Keratinocyte (primary cell): ENCODE measurements around the gene LRRN4. TPM values are rescaled to one million over a fixed set of nuclear protein-coding genes. Genes with fewer than 3 reads are reported as not detected.
"Not testable (repeated sequence)": the region's sequence is repeated elsewhere in the genome, so short reads cannot be mapped to it uniquely, and the experiment has no call there.

Experiments used
- DNase-seq: peaks from one replicate; pipeline ENCODE4 v3.0.0-alpha.2; 2011; ENCODE audit warnings: low read depth, missing footprints, low spot score
- FAIRE-seq: peaks from 2 replicates; lab custom pipeline; 2011; peaks lifted over from hg19 to GRCh38; lab: Jason Lieb, UNC
- H2AFZ ChIP-seq: 2 replicates; pipeline ENCODE4 v1.6.0; 2012; ENCODE audit warnings: low read length, control low read depth, inconsistent platforms; ENCODE audit not compliant: control insufficient read depth
- H3K27ac ChIP-seq: 2 replicates; pipeline ENCODE4 v1.5.1; 2011; ENCODE audit warnings: low read length; ENCODE audit not compliant: control insufficient read depth, insufficient read depth
- H3K27me3 ChIP-seq: 3 replicates; pipeline ENCODE4 v1.6.0; 2011; ENCODE audit warnings: low read length; ENCODE audit not compliant: control insufficient read depth, insufficient read depth; ENCODE audit errors: extremely low read depth
- H3K36me3 ChIP-seq, 2 experiments: 2 replicates in 1 of 2; 3 replicates in 1 of 2; pipeline ENCODE4 v1.5.1; 2011; ENCODE audit warnings: low read length in 2 of 2, mild to moderate bottlenecking in 1 of 2; ENCODE audit not compliant: control insufficient read depth in 2 of 2, insufficient read depth in 2 of 2; ENCODE audit errors: extremely low read depth in 1 of 2
- H3K4me1 ChIP-seq: 3 replicates; pipeline ENCODE4 v1.5.1; 2011; ENCODE audit warnings: low read length; ENCODE audit not compliant: control insufficient read depth, insufficient read depth; ENCODE audit errors: extremely low read depth
- H3K4me2 ChIP-seq: 3 replicates; pipeline ENCODE4 v1.6.0; 2011; ENCODE audit warnings: low read depth, low read length; ENCODE audit not compliant: control insufficient read depth, insufficient read depth; ENCODE audit errors: extremely low read depth
- H3K4me3 ChIP-seq, 3 experiments: fragments of 200-600 bp in 1 of 3; sonication (generic) in 1 of 3; 2 replicates in 2 of 3; 3 replicates in 1 of 3; pipeline ENCODE4 v1.5.1; 2011 to 2016; ENCODE audit warnings: low read length in 3 of 3, mild to moderate bottlenecking in 3 of 3, control low read depth in 2 of 3, inconsistent platforms in 1 of 3, low read depth in 1 of 3, mixed read lengths in 1 of 3, mixed run types in 1 of 3, moderate library complexity in 1 of 3; ENCODE audit not compliant: control insufficient read depth in 2 of 3, insufficient read depth in 2 of 3; ENCODE audit errors: extremely low read depth in 1 of 3
- H3K79me2 ChIP-seq: 2 replicates; pipeline ENCODE4 v1.6.0; 2012; ENCODE audit warnings: low read length; ENCODE audit not compliant: control insufficient read depth, insufficient read depth
- H3K9ac ChIP-seq: 3 replicates; pipeline ENCODE4 v1.6.0; 2011; ENCODE audit warnings: low read length; ENCODE audit not compliant: control insufficient read depth, insufficient read depth; ENCODE audit errors: extremely low read depth
- H3K9me1 ChIP-seq: 3 replicates; pipeline ENCODE4 v1.6.0; 2011; ENCODE audit warnings: low read length; ENCODE audit not compliant: control insufficient read depth, insufficient read depth; ENCODE audit errors: extremely low read depth
- H3K9me3 ChIP-seq: 2 replicates; pipeline ENCODE4 v1.5.1; 2012; ENCODE audit warnings: low read depth, low read length; ENCODE audit not compliant: control insufficient read depth
- H4K20me1 ChIP-seq: 3 replicates; pipeline ENCODE4 v1.6.0; 2011; ENCODE audit warnings: low read length; ENCODE audit not compliant: control insufficient read depth, insufficient read depth; ENCODE audit errors: extremely low read depth
- CTCF ChIP-seq, 3 experiments: IDR thresholded peaks in 1 of 3; conservative IDR thresholded peaks in 1 of 3; optimal IDR thresholded peaks in 1 of 3; 2 replicates in 2 of 3; 3 replicates in 1 of 3; pipeline versions ENCODE3 to v1.5.1; 2011; ENCODE audit warnings: low read length in 3 of 3, mild to moderate bottlenecking in 3 of 3, moderate library complexity in 2 of 3, control low read depth in 1 of 3, inconsistent platforms in 1 of 3; ENCODE audit not compliant: insufficient read depth in 2 of 3; ENCODE audit errors: extremely low read depth in 1 of 3
- EZH2 ChIP-seq: IDR thresholded peaks from one replicate; pipeline ENCODE4 v1.6.1; 2012; ENCODE audit warnings: inconsistent platforms, mild to moderate bottlenecking, low read length, moderate library complexity
- dilution Hi-C: fragments of 300-500 bp; cut with MboI; formaldehyde crosslinking; loops from one replicate; pipeline ENCODE4 v1.7.0; 2020; ENCODE audit warnings: low sequenced_read_pairs; ENCODE audit not compliant: extremely low pct_ligation_motif_present
- polyA plus RNA-seq, 5 experiments: library from polyadenylated mRNA; depleted of rRNA in 3 of 5; stranded (reverse) in 3 of 5; stranded (forward) in 1 of 5; unstranded in 1 of 5; fragments of >200 nt; gene quantifications; 1 replicate in 1 of 5; 2 replicates in 3 of 5; 3 replicates in 1 of 5; pipeline versions ENCODE4 v1.2.1 to v1.2.3, GENCODE V29; 2011 to 2012; ENCODE audit warnings: missing spikeins in 2 of 5, low read depth in 1 of 5, low replicate concordance in 1 of 5

Gene LRRN4
- polyA plus RNA-seq, 1 donor (not counting 4 experiments of a cell fraction or from before 2014, with no cell fraction given) = 0.14 TPM

DNA sequence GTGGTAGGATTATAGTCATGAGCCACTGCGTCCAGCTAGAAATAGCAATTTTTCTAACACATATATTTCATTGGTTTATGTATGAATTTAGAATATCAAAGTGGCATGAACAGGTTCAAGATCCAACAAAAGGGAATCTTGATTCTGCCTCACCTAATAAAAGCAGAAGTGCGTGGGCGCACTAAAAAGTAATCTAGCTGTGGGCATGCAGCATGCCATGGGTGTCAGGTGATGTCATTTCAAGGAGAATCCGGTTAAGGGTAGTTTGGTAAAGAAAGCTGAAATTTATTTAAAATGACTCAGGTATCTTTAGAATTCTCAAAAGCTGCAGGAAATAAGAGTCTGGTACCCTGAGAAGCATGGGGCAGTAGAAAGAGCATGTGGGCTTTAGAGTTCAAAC is 17.6 kb downstream of the LRRN4 start:
- Histone ChIP-seq H3K27ac (no peak overlapping the region), H3K27me3 (no peaks in the 10 kb centered on the region), H3K9me3 (no peaks in the 10 kb centered on the region), H2AFZ (no peak overlapping the region), H3K36me3 (peaks cover 17 to 32% of the 10 kb centered on the region in 2 experiments), H3K4me3 (no peak overlapping the region), H3K9ac (no peak overlapping the region), H3K79me2 (no peaks in the 10 kb centered on the region), H3K4me1 (no peaks in the 10 kb centered on the region), H3K4me2 (no peak overlapping the region), H3K9me1 (no peaks in the 10 kb centered on the region), H4K20me1 (no peaks in the 10 kb centered on the region)
- dilution Hi-C loops = no loop called here
- TF ChIP-seq CTCF (optimal IDR thresholded peaks at IDR 0.05 in 1 of 3, IDR thresholded peaks at IDR 0.05 in 1 of 3, conservative IDR thresholded peaks at IDR 0.05 in 1 of 3; ENCODE audit: extremely low read depth in 1 of 3, insufficient read depth in 2 of 3, low read length in 3 of 3) (no peak), EZH2 (no peak)
- no peak for FAIRE-seq
- no peak for DNase-seq

- no peak overlapping the region for H3K27ac ChIP-seq
- H3K9me3 ChIP-seq = no peaks in the 10 kb centered on the region
- H3K36me3 ChIP-seq = peaks cover 13 to 29% of the 10 kb centered on the region in 2 experiments
- DNase-seq = no peak
- no peaks in the 10 kb centered on the region for H3K4me1 ChIP-seq
- dilution Hi-C loops = no loop called here
- no peaks in the 10 kb centered on the region for H3K9me1 ChIP-seq
- TF ChIP-seq CTCF (optimal IDR thresholded peaks at IDR 0.05 in 1 of 3, IDR thresholded peaks at IDR 0.05 in 1 of 3, conservative IDR thresholded peaks at IDR 0.05 in 1 of 3; ENCODE audit: extremely low read depth in 1 of 3, insufficient read depth in 2 of 3, low read length in 3 of 3) = no peak
- TF ChIP-seq EZH2 = no peak
- H3K9ac ChIP-seq = no peak overlapping the region
- no peak overlapping the region for H3K4me2 ChIP-seq
- FAIRE-seq = no peak
- no peak overlapping the region for H3K4me3 ChIP-seq
- H4K20me1 ChIP-seq = peaks cover 4% of the 10 kb centered on the region
- no peak overlapping the region for H2AFZ ChIP-seq
- peaks cover 3% of the 10 kb centered on the region for H3K79me2 ChIP-seq
- no peaks in the 10 kb centered on the region for H3K27me3 ChIP-seq
Measured at GRCh38 chr20:6034134-6034969, 19.5 kb downstream of the LRRN4 start.

DNA sequence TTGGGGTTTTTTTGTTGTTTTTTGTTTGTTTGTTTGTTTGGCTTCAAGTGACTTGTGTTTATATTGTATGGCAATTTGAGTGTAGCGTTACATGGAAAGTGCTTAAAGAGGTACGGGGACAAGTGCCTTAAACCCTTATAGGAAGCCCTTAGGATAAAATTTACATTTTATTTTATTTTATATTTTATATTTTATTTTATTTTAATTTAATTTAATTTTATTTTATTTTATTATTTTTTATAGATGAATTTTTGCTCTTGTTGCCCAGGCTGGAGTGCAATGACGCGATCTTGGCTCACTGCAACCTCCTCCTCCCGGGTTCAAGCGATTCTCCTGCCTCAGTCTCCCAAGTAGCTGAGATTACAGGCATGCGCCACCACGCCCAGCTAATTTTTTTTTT is 21.0 kb downstream of the LRRN4 start:
- H4K20me1 ChIP-seq, dilution Hi-C loops: not testable (repeated sequence)

More for the DNA sequence above, 21.0 kb downstream of the LRRN4 start:
- H3K9ac ChIP-seq, H3K9me1 ChIP-seq, DNase-seq, H3K27me3 ChIP-seq, H3K79me2 ChIP-seq, FAIRE-seq, H3K9me3 ChIP-seq, H3K4me2 ChIP-seq, H3K4me1 ChIP-seq, H2AFZ ChIP-seq, H3K27ac ChIP-seq, H3K4me3 ChIP-seq: not testable (repeated sequence)
- H3K36me3 ChIP-seq = peaks cover 13 to 23% of the 10 kb centered on the region in 2 experiments
